Measurements from ENCODE around the gene SSBP4. TPM values are rescaled to one million over a fixed set of nuclear protein-coding genes. Genes with fewer than 3 reads are reported as not detected.

Gene SSBP4
- total RNA-seq, 4 donors from 2014 or later, result 28.8 to 42.0 (median 36.0) TPM

DNA sequence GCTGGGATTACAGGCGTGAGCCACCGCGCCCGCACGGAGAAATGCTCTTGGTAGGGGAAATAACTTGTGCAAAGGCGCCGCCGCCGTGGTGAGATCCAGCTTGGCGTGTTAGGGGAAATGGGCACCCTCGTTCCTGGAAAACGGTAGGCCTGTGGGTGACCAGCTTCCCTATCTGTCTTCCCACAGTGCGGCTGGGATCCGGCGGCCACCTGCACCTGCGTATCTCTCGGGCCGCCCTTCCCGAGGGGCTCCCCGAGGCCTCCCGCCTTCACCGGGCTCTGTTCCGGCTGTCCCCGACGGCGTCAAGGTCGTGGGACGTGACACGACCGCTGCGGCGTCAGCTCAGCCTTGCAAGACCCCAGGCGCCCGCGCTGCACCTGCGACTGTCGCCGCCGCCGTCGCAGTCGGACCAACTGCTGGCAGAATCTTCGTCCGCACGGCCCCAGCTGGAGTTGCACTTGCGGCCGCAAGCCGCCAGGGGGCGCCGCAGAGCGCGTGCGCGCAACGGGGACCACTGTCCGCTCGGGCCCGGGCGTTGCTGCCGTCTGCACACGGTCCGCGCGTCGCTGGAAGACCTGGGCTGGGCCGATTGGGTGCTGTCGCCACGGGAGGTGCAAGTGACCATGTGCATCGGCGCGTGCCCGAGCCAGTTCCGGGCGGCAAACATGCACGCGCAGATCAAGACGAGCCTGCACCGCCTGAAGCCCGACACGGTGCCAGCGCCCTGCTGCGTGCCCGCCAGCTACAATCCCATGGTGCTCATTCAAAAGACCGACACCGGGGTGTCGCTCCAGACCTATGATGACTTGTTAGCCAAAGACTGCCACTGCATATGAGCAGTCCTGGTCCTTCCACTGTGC lies 30.9 kb upstream of the SSBP4 start:
- WGBS, 2 donors, result 16 to 18% methylated on average over 34 to 37 of the region's 86 CpGs

DNA sequence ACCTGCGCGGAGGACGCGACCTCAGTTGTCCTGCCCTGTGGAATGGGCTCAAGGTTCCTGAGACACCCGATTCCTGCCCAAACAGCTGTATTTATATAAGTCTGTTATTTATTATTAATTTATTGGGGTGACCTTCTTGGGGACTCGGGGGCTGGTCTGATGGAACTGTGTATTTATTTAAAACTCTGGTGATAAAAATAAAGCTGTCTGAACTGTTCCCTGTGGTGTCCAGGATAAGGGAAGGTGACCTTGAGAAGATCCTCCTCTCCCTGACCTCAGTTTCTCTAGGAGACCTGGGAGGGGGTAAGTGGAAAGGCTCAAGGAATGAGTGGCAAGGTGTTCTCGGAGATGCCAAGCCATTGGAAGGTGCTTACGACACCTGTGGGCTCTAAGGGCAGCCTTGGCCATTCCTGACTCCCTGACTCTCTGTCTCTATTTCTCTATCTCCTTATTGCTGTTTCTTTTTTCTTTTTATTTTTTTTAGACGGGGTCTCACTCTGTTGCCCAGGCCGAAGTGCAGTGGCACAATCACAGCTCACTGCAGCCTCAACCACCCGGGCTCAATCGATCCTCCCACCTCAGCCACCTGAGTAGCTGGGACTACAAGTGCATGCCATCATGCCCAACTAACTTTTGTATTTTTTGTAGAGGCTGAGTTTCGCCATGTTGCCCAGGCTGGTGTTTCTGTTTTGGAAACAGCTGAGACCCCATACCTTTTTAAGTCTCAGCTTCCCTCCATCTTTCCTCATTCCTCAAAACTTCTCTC lies 30.1 kb upstream of the SSBP4 start:
- DNase-seq (ENCODE audit: low spot score in 2 of 2), result no peak
- 81 to 83% methylated on average over 13 of the region's 13 CpGs for WGBS, 2 donors
- intact Hi-C loops (cut with DNase I; ENCODE audit: low total_unique reads), result no loop called here
- no peak for TF ChIP-seq POLR2A (IDR thresholded peaks at IDR 0.05)
- TF ChIP-seq, protein P1, sequence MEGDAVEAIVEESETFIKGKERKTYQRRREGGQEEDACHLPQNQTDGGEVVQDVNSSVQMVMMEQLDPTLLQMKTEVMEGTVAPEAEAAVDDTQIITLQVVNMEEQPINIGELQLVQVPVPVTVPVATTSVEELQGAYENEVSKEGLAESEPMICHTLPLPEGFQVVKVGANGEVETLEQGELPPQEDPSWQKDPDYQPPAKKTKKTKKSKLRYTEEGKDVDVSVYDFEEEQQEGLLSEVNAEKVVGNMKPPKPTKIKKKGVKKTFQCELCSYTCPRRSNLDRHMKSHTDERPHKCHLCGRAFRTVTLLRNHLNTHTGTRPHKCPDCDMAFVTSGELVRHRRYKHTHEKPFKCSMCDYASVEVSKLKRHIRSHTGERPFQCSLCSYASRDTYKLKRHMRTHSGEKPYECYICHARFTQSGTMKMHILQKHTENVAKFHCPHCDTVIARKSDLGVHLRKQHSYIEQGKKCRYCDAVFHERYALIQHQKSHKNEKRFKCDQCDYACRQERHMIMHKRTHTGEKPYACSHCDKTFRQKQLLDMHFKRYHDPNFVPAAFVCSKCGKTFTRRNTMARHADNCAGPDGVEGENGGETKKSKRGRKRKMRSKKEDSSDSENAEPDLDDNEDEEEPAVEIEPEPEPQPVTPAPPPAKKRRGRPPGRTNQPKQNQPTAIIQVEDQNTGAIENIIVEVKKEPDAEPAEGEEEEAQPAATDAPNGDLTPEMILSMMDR (IDR thresholded peaks at IDR 0.05), result no peak
- H3K4me3 ChIP-seq (ENCODE audit: low read depth, poor library complexity, severe bottlenecking), result no peak overlapping the region

More for the DNA sequence above, 30.9 kb upstream of the SSBP4 start:
- peak; percentile 63 to 96 for DNase-seq (ENCODE audit: low spot score in 2 of 2)
- H3K4me3 ChIP-seq (ENCODE audit: low read depth, poor library complexity, severe bottlenecking), result no peak overlapping the region
- intact Hi-C loops (cut with DNase I; ENCODE audit: low total_unique reads), result no loop called here
- TF ChIP-seq POLR2A (IDR thresholded peaks at IDR 0.05), result no peak
- TF ChIP-seq, protein P1 (IDR thresholded peaks at IDR 0.05), result peak in 2 of 3 donors; percentile 86 to 93

DNA sequence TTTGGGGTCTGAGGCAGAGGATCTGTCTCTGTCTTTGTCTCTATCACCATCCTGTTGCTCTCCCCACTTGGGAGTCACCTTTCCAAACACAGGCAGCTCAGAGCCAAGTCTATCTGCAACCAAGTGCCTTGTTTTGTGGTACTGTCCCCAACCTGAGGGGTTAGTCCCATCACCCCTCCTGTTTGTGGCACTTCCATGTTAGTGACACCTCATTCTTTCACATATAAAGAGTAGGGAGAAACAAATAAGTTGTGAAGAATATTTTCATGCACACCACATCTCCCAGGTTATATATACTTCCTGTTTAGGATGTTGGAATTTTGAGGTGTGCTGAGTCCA lies 29.5 kb upstream of the SSBP4 start:
- H3K4me3 ChIP-seq (ENCODE audit: low read depth, poor library complexity, severe bottlenecking), result no peak overlapping the region
- DNase-seq (ENCODE audit: low spot score in 2 of 2), result no peak
- TF ChIP-seq, protein P1 (IDR thresholded peaks at IDR 0.05), result no peak
- intact Hi-C loops (cut with DNase I; ENCODE audit: low total_unique reads), result no loop called here

DNA sequence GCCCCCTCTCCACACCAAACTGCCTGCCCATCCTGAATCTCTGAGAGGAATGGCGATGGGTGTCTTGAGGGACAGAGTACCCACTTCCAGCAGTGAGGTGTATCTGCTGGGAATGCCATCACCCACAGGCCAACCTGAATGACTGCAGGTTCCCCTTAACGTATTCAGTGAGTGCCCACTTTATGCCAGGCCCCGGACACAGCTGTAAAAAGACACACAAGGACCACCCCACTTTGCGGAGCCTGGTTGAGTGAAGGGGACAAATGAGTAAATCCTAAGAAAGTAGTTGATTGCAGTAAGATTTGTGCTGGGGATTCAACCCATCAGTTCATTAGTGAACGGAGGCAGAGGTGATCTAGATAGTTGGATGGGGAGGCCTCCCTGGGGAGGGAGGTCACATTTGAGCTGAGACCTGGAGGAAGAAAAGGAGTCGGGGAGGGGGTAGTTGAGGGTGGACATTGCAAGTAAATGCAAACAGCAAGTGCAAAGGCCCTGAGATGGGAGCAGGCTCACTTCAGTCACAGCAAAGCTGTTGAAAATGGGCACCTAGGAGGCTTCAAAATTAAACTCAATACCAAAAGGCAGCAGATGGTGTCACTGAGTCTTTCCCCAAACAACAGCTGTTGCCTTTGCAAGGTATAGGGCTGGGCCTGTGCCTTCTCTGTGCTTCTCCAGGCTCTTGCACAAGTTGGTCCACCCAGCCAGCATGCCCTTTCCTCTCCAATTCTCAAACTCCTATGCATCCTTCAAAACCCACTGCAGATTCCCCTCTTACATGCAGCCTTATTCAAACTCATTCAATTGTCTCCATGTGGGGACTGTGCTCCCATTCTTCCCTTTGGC lies 28.9 kb upstream of the SSBP4 start:
- 81 to 84% methylated on average over 6 of the region's 6 CpGs for WGBS, 2 donors
- intact Hi-C loops (cut with DNase I; ENCODE audit: low total_unique reads), result no loop called here
- no peak overlapping the region for H3K4me3 ChIP-seq (ENCODE audit: low read depth, poor library complexity, severe bottlenecking)
- no peak for DNase-seq (ENCODE audit: low spot score in 2 of 2)
- TF ChIP-seq, protein P1 (IDR thresholded peaks at IDR 0.05), result no peak
- TF ChIP-seq POLR2A (IDR thresholded peaks at IDR 0.05), result no peak

DNA sequence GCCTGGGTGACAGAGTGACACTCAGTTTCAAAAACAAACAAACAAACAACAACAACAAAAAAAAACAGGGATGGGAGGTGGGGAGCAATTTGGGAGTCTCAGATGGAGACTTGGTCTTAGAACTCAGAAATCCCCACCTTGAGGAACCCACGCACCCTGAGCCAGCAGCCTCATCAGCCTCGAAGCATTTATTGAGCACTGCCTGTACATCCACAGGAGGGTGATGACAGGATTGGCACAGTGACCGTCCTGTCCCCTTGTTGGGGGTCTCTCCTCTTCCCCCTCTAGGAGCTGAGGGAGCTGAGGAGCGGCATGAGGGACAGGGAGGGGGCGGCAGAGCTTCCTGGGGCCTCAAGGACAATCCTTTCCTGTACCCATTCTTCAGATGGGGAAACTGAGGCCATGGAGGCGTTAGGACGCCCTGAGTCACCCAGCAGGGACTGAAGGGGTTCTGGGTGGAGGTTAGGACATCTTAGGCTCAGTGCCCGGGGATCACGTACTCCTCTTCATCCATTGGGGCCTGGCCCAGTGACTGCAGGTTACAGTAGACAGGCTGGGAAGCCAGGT lies 27.6 kb upstream of the SSBP4 start:
- 73 to 77% methylated on average over 8 of the region's 9 CpGs for WGBS, 2 donors
- intact Hi-C loops (cut with DNase I; ENCODE audit: low total_unique reads), result no loop called here
- no peak overlapping the region for H3K4me3 ChIP-seq (ENCODE audit: low read depth, poor library complexity, severe bottlenecking)
- no peak for DNase-seq (ENCODE audit: low spot score in 2 of 2)
- TF ChIP-seq, protein P1 (IDR thresholded peaks at IDR 0.05), result no peak
- TF ChIP-seq POLR2A (IDR thresholded peaks at IDR 0.05), result no peak

Data from lower leg skin (tissue), 4 donors.